ENCODE data around the gene BCAN.

The BCAN gene

GRCh38 chr1:156662005-156662799 is 20.3 kb downstream of the BCAN start:
- no peak for DNase-seq

GRCh38 chr1:156662800-156663055 is 20.8 kb downstream of the BCAN start:
- DNase-seq = no peak

- no peak for DNase-seq
Measured at GRCh38 chr1:156663178-156663577, 21.3 kb downstream of the BCAN start.

GRCh38 chr1:156664046-156664766 is 22.3 kb downstream of the BCAN start:
- no peak for DNase-seq

GRCh38 chr1:156664767-156665411 is 23.0 kb downstream of the BCAN start:
- DNase-seq = no peak

GRCh38 chr1:156665539-156665938 is 23.6 kb downstream of the BCAN start:
- no peak for DNase-seq

- DNase-seq = no peak
Measured at GRCh38 chr1:156666862-156667609, 25.1 kb downstream of the BCAN start.

- DNase-seq = no peak
Measured at GRCh38 chr1:156667610-156667967, 25.7 kb downstream of the BCAN start.

GRCh38 chr1:156667968-156668709 is 26.2 kb downstream of the BCAN start:
- no peak for DNase-seq

GRCh38 chr1:156668801-156669637 is 27.1 kb downstream of the BCAN start:
- DNase-seq = no peak

GRCh38 chr1:156669794-156670193 is 27.9 kb downstream of the BCAN start:
- no peak for DNase-seq

- DNase-seq = no peak
Measured at GRCh38 chr1:156670359-156670758, 28.4 kb downstream of the BCAN start.

- DNase-seq = no peak
Measured at GRCh38 chr1:156670791-156671190, 28.9 kb downstream of the BCAN start.

GRCh38 chr1:156671804-156672203 is 29.9 kb downstream of the BCAN start:
- DNase-seq = no peak

- no peak for DNase-seq
Measured at GRCh38 chr1:156673387-156674121, 31.6 kb downstream of the BCAN start.

- DNase-seq = no peak
Measured at GRCh38 chr1:156675210-156676113, 33.5 kb downstream of the BCAN start.

GRCh38 chr1:156676114-156676819 is 34.4 kb downstream of the BCAN start:
- DNase-seq = no peak

GRCh38 chr1:156676820-156677615 is 35.1 kb downstream of the BCAN start, which contains the start of gene NES:
Gene NES (minus strand): TSS chr1:156677407. CDS start chr1:156677264, 143 bp downstream.
- no peak for DNase-seq

Data from NCI-H1092 treated with DMSO at 0.1 percent for 48 hours (cell line).